Measurements from ENCODE around the gene RSRC1.

The RSRC1 gene

DNA sequence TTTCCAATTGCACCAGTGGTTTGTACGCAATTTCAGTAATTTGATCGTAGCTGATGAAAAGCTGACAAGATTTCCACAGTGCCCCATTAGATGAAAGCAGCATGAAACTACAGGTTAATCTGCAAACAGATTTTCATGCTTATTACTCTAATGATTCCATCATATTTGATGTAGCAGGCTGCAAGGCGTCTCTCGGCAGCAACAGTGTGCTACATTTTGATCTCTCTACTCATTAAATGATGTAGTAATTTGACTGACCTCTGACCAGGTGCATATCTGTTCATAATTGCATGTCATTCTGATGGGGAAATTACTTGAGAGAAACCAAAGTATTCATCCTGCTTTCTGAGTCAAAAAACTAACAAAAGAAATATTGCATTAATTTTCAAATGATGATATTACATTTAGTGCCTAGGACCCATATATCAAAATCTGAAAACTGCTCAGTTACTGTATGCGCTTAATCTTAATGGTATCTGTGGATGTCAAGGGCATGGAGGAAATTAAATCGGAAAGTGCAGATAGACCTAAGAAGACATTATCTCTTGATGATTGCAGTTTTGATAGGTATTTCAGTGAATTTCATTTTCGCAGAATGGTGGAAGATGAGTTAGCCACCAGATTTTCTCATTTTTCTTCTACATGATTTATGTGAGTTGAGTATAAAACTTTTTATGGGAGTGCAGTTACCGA, 198.5 kb downstream of the RSRC1 start:
- TF ChIP-seq TSHZ2 (CRISPR knock-in tag; IDR thresholded peaks at IDR 0.05): no peak
- no peak for TF ChIP-seq OSR1 (CRISPR knock-in tag; IDR thresholded peaks at IDR 0.05)
- no peak for TF ChIP-seq ZNF70 (CRISPR knock-in tag; IDR thresholded peaks at IDR 0.05)
- no peak for TF ChIP-seq ZNF8 (CRISPR knock-in tag; IDR thresholded peaks at IDR 0.05)
- TF ChIP-seq POU6F1 (CRISPR knock-in tag; IDR thresholded peaks at IDR 0.05; ENCODE audit: borderline replicate concordance, low read depth): no peak
- no peak for TF ChIP-seq PATZ1 (CRISPR knock-in tag; IDR thresholded peaks at IDR 0.05; ENCODE audit: borderline replicate concordance)
- no peak for TF ChIP-seq SNAI2 (CRISPR knock-in tag; IDR thresholded peaks at IDR 0.05)
- no peak for TF ChIP-seq PPARA (CRISPR knock-in tag; IDR thresholded peaks at IDR 0.05; ENCODE audit: borderline replicate concordance)
- TF ChIP-seq ZNF565 (CRISPR knock-in tag; conservative IDR thresholded peaks at IDR 0.05; ENCODE audit: low read depth): no peak
- TF ChIP-seq, protein P1, sequence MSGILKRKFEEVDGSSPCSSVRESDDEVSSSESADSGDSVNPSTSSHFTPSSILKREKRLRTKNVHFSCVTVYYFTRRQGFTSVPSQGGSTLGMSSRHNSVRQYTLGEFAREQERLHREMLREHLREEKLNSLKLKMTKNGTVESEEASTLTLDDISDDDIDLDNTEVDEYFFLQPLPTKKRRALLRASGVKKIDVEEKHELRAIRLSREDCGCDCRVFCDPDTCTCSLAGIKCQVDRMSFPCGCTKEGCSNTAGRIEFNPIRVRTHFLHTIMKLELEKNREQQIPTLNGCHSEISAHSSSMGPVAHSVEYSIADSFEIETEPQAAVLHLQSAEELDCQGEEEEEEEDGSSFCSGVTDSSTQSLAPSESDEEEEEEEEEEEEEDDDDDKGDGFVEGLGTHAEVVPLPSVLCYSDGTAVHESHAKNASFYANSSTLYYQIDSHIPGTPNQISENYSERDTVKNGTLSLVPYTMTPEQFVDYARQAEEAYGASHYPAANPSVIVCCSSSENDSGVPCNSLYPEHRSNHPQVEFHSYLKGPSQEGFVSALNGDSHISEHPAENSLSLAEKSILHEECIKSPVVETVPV (CRISPR knock-in tag; IDR thresholded peaks at IDR 0.05): no peak

GRCh38 chr3:158312560-158313141, 202.8 kb downstream of the RSRC1 start:
- peak; percentile 25; the same call in 1 of the 3 replicates for ATAC-seq
- TF ChIP-seq CSDC2 (CRISPR knock-in tag; IDR thresholded peaks at IDR 0.05) (no peak), ESRRG (CRISPR knock-in tag; IDR thresholded peaks at IDR 0.05) (no peak), SNAI2 (CRISPR knock-in tag; IDR thresholded peaks at IDR 0.05) (no peak), ZFP30 (CRISPR knock-in tag; IDR thresholded peaks at IDR 0.05) (no peak), TSHZ2 (CRISPR knock-in tag; IDR thresholded peaks at IDR 0.05) (no peak), POU6F1 (CRISPR knock-in tag; IDR thresholded peaks at IDR 0.05; ENCODE audit: borderline replicate concordance, low read depth) (no peak)
- TF ChIP-seq, protein P1 (CRISPR knock-in tag; IDR thresholded peaks at IDR 0.05): no peak

More for the DNA sequence above, 198.5 kb downstream of the RSRC1 start:
- ATAC-seq: no peak

Measured in SK-N-SH treated with all-trans-retinoic acid at 6 μM for 48 hours (cell line).